WTC11 (cell line): ENCODE data around the gene PAPPA2. TPM values are rescaled to one million over a fixed set of nuclear protein-coding genes. Genes with fewer than 3 reads are reported as not detected.

ENCODE experiments used
- ATAC-seq: fragments of 200-7000 bp; cut with Tn5 transposase; 2 replicates; pipeline ENCODE4 v1.10.0; 2021; ENCODE audit warnings: mild to moderate bottlenecking, moderate library complexity
- CTCF ChIA-PET: fragments of 300-600 bp; sonication (Branson Sonifier 250); formaldehyde crosslinking; loops from one replicate; lab custom pipeline; 2021; ENCODE audit warnings: antibody characterized with exemption; lab: Charles Lee
- POLR2A ChIA-PET: fragments of 350-600 bp; sonication (Branson Sonifier 250); formaldehyde crosslinking; loops from one replicate; lab custom pipeline; 2021; ENCODE audit warnings: antibody characterized with exemption; lab: Charles Lee
- DNase-seq: peaks from one replicate; pipeline ENCODE4 v3.0.0; 2021; ENCODE audit warnings: low spot score
- H3K27ac Mint-ChIP-seq: 2 replicates; pipeline ENCODE4 v1.8.0; 2021; ENCODE audit warnings: mixed read lengths
- H3K27me3 Mint-ChIP-seq: 2 replicates; pipeline ENCODE4 v1.8.0; 2021; ENCODE audit warnings: low read depth, mild to moderate bottlenecking, moderate library complexity, mixed read lengths
- H3K36me3 Mint-ChIP-seq: 2 replicates; pipeline ENCODE4 v1.8.0; 2021; ENCODE audit warnings: mixed read lengths
- H3K4me1 Mint-ChIP-seq: 2 replicates; pipeline ENCODE4 v1.8.0; 2022; ENCODE audit warnings: mixed read lengths
- H3K4me3 Mint-ChIP-seq: 2 replicates; pipeline ENCODE4 v1.8.0; 2021; ENCODE audit warnings: mild to moderate bottlenecking, moderate library complexity, mixed read lengths
- H3K9me3 Mint-ChIP-seq: 2 replicates; pipeline ENCODE4 v1.8.0; 2021; ENCODE audit warnings: mixed read lengths
- CBFB ChIP-seq: sonication (generic); formaldehyde crosslinking; IDR thresholded peaks from 2 replicates; pipeline ENCODE4 v1.8.1; 2022; ENCODE audit warnings: mild to moderate bottlenecking, low read depth, missing genetic modification reagents
- EMX1 ChIP-seq: fragments of 250-450 bp; sonication (Bioruptor Pico); IDR thresholded peaks from 2 replicates; pipeline ENCODE4 v1.8.0; 2021; ENCODE audit warnings: mild to moderate bottlenecking
- FOXJ3 ChIP-seq: sonication (generic); formaldehyde crosslinking; IDR thresholded peaks from 2 replicates; pipeline ENCODE4 v1.9.0; 2021; ENCODE audit warnings: missing genetic modification reagents, mild to moderate bottlenecking, borderline replicate concordance
- JAZF1 ChIP-seq: fragments of 250-450 bp; sonication (Bioruptor Pico); IDR thresholded peaks from 2 replicates; pipeline ENCODE4 v1.9.0; 2021; ENCODE audit warnings: moderate library complexity, mild to moderate bottlenecking, inconsistent platforms
- KAT7 ChIP-seq: sonication (generic); formaldehyde crosslinking; IDR thresholded peaks from 2 replicates; pipeline ENCODE4 v1.8.1; 2023; ENCODE audit warnings: missing genetic modification reagents, mild to moderate bottlenecking, borderline replicate concordance
- MXD4 ChIP-seq: fragments of 250-450 bp; sonication (Bioruptor Pico); IDR thresholded peaks from 2 replicates; pipeline ENCODE4 v1.8.0; 2021; ENCODE audit warnings: mild to moderate bottlenecking, moderate library complexity, borderline replicate concordance
- NFE2L1 ChIP-seq: sonication (generic); formaldehyde crosslinking; IDR thresholded peaks from 2 replicates; pipeline ENCODE4 v1.8.1; 2023; ENCODE audit warnings: missing genetic modification reagents
- NFYB ChIP-seq: sonication (generic); formaldehyde crosslinking; conservative IDR thresholded peaks from 2 replicates; pipeline ENCODE4 v1.8.0; 2022; ENCODE audit warnings: low read depth, missing genetic modification reagents
- RORB ChIP-seq: fragments of 250-450 bp; sonication (Bioruptor Pico); IDR thresholded peaks from 2 replicates; pipeline ENCODE4 v1.9.0; 2021; ENCODE audit warnings: mild to moderate bottlenecking
- SMAD3 ChIP-seq: sonication (generic); formaldehyde crosslinking; IDR thresholded peaks from 2 replicates; pipeline ENCODE4 v1.8.0; 2022; ENCODE audit warnings: missing genetic modification reagents, mild to moderate bottlenecking, borderline replicate concordance
- ZNF138 ChIP-seq: sonication (generic); formaldehyde crosslinking; conservative IDR thresholded peaks from 2 replicates; pipeline ENCODE4 v1.8.1; 2022; ENCODE audit warnings: mild to moderate bottlenecking, moderate library complexity, missing genetic modification reagents
- ZNF263 ChIP-seq: sonication (generic); formaldehyde crosslinking; IDR thresholded peaks from 2 replicates; pipeline ENCODE4 v1.8.1; 2022; ENCODE audit warnings: low read depth, mild to moderate bottlenecking, moderate library complexity, missing genetic modification reagents
- ZNF317 ChIP-seq: sonication (generic); formaldehyde crosslinking; IDR thresholded peaks from 2 replicates; pipeline ENCODE4 v1.8.1; 2023; ENCODE audit warnings: low read depth, mild to moderate bottlenecking, moderate library complexity, missing genetic modification reagents, borderline replicate concordance
- ZNF416 ChIP-seq: fragments of 250-450 bp; sonication (Bioruptor Pico); IDR thresholded peaks from 2 replicates; pipeline ENCODE4 v1.9.0; 2021; ENCODE audit warnings: mild to moderate bottlenecking, inconsistent platforms
- total RNA-seq: library from RNA; stranded (reverse); gene quantifications from 3 replicates; pipeline ENCODE4 v1.2.3, GENCODE V29; 2021
- TF ChIP-seq, protein P1 (sequence below): sonication (generic); formaldehyde crosslinking; IDR thresholded peaks from 2 replicates; pipeline ENCODE4 v1.8.0; 2022; ENCODE audit warnings: missing genetic modification reagents
- TF ChIP-seq, protein P2 (sequence below): sonication (generic); formaldehyde crosslinking; IDR thresholded peaks from 2 replicates; pipeline ENCODE4 v1.8.0; 2023; ENCODE audit warnings: mild to moderate bottlenecking, missing genetic modification reagents
- TF ChIP-seq, protein P3 (sequence below): sonication (generic); formaldehyde crosslinking; conservative IDR thresholded peaks from 2 replicates; pipeline ENCODE4 v1.8.1; 2023; ENCODE audit warnings: mild to moderate bottlenecking, low read depth, missing genetic modification reagents, moderate library complexity
- TF ChIP-seq, protein P4 (sequence below): sonication (generic); formaldehyde crosslinking; IDR thresholded peaks from 2 replicates; pipeline ENCODE4 v1.8.0; 2023; ENCODE audit warnings: missing genetic modification reagents, mild to moderate bottlenecking, borderline replicate concordance
- TF ChIP-seq, protein P5 (sequence below): fragments of 250-450 bp; sonication (Bioruptor Pico); IDR thresholded peaks from 2 replicates; pipeline ENCODE4 v1.9.0; 2021; ENCODE audit warnings: moderate library complexity, mild to moderate bottlenecking, inconsistent platforms, borderline replicate concordance
- TF ChIP-seq, protein P6 (sequence below): fragments of 250-450 bp; sonication (Bioruptor Pico); IDR thresholded peaks from 2 replicates; pipeline ENCODE4 v1.8.0; 2021; ENCODE audit warnings: mild to moderate bottlenecking

Gene PAPPA2
- total RNA-seq, 1 experiment from 2014 or later, result 0.74 TPM

DNA sequence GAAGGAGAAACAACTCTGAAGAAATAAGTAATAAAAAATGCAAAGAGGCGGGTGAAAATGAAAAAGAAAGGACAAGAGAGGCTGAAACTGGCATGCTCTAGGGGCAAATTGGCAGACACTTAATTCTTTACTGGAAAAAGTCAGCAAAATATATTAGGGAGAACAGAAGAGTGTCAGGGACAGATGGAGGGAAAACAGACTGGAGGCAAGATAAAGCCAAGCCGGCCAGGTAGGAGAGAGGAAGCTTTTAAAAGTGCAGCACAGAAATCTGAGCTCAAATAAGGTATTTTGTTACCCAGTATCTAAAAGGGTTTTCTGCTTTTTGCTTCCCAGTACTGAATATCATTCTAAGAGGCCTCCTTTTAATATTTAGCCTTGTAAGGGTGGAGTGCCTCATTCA is 339.3 kb downstream of the PAPPA2 start:
- Mint-ChIP-seq H3K36me3 (no peaks in the 10 kb centered on the region), H3K4me1 (peaks cover 39% of the 10 kb centered on the region), H3K27me3 (no peaks in the 10 kb centered on the region), H3K27ac (no peak overlapping the region), H3K4me3 (no peak overlapping the region)
- DNase-seq (no peak), ATAC-seq (no peak)
- POLR2A ChIA-PET, result no interaction called here
- CTCF ChIA-PET, result interaction anchor here (1.2 to 1.6 kb wide), 2 partner anchors 9 to 76 kb away, joined by 3 to 4 read pairs; no protein-coding TSS in a partner anchor
- TF ChIP-seq NFYB (CRISPR knock-in tag) (no peak), ZNF263 (CRISPR knock-in tag) (no peak), NFE2L1 (no peak), EMX1 (CRISPR knock-in tag) (no peak), RORB (no peak), JAZF1 (CRISPR knock-in tag) (no peak), CBFB (CRISPR knock-in tag) (no peak), ZNF317 (no peak), ZNF138 (CRISPR knock-in tag) (no peak), KAT7 (CRISPR knock-in tag) (no peak), MXD4 (CRISPR knock-in tag) (no peak), ZNF416 (CRISPR knock-in tag) (no peak), SMAD3 (CRISPR knock-in tag) (no peak), FOXJ3 (CRISPR knock-in tag) (no peak)
- TF ChIP-seq, protein P1, sequence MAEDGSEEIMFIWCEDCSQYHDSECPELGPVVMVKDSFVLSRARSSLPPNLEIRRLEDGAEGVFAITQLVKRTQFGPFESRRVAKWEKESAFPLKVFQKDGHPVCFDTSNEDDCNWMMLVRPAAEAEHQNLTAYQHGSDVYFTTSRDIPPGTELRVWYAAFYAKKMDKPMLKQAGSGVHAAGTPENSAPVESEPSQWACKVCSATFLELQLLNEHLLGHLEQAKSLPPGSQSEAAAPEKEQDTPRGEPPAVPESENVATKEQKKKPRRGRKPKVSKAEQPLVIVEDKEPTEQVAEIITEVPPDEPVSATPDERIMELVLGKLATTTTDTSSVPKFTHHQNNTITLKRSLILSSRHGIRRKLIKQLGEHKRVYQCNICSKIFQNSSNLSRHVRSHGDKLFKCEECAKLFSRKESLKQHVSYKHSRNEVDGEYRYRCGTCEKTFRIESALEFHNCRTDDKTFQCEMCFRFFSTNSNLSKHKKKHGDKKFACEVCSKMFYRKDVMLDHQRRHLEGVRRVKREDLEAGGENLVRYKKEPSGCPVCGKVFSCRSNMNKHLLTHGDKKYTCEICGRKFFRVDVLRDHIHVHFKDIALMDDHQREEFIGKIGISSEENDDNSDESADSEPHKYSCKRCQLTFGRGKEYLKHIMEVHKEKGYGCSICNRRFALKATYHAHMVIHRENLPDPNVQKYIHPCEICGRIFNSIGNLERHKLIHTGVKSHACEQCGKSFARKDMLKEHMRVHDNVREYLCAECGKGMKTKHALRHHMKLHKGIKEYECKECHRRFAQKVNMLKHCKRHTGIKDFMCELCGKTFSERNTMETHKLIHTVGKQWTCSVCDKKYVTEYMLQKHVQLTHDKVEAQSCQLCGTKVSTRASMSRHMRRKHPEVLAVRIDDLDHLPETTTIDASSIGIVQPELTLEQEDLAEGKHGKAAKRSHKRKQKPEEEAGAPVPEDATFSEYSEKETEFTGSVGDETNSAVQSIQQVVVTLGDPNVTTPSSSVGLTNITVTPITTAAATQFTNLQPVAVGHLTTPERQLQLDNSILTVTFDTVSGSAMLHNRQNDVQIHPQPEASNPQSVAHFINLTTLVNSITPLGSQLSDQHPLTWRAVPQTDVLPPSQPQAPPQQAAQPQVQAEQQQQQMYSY, result no peak
- TF ChIP-seq, protein P2, sequence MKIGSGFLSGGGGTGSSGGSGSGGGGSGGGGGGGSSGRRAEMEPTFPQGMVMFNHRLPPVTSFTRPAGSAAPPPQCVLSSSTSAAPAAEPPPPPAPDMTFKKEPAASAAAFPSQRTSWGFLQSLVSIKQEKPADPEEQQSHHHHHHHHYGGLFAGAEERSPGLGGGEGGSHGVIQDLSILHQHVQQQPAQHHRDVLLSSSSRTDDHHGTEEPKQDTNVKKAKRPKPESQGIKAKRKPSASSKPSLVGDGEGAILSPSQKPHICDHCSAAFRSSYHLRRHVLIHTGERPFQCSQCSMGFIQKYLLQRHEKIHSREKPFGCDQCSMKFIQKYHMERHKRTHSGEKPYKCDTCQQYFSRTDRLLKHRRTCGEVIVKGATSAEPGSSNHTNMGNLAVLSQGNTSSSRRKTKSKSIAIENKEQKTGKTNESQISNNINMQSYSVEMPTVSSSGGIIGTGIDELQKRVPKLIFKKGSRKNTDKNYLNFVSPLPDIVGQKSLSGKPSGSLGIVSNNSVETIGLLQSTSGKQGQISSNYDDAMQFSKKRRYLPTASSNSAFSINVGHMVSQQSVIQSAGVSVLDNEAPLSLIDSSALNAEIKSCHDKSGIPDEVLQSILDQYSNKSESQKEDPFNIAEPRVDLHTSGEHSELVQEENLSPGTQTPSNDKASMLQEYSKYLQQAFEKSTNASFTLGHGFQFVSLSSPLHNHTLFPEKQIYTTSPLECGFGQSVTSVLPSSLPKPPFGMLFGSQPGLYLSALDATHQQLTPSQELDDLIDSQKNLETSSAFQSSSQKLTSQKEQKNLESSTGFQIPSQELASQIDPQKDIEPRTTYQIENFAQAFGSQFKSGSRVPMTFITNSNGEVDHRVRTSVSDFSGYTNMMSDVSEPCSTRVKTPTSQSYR (CRISPR knock-in tag), result no peak
- TF ChIP-seq, protein P3, sequence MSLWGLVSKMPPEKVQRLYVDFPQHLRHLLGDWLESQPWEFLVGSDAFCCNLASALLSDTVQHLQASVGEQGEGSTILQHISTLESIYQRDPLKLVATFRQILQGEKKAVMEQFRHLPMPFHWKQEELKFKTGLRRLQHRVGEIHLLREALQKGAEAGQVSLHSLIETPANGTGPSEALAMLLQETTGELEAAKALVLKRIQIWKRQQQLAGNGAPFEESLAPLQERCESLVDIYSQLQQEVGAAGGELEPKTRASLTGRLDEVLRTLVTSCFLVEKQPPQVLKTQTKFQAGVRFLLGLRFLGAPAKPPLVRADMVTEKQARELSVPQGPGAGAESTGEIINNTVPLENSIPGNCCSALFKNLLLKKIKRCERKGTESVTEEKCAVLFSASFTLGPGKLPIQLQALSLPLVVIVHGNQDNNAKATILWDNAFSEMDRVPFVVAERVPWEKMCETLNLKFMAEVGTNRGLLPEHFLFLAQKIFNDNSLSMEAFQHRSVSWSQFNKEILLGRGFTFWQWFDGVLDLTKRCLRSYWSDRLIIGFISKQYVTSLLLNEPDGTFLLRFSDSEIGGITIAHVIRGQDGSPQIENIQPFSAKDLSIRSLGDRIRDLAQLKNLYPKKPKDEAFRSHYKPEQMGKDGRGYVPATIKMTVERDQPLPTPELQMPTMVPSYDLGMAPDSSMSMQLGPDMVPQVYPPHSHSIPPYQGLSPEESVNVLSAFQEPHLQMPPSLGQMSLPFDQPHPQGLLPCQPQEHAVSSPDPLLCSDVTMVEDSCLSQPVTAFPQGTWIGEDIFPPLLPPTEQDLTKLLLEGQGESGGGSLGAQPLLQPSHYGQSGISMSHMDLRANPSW (CRISPR knock-in tag), result no peak
- TF ChIP-seq, protein P4, sequence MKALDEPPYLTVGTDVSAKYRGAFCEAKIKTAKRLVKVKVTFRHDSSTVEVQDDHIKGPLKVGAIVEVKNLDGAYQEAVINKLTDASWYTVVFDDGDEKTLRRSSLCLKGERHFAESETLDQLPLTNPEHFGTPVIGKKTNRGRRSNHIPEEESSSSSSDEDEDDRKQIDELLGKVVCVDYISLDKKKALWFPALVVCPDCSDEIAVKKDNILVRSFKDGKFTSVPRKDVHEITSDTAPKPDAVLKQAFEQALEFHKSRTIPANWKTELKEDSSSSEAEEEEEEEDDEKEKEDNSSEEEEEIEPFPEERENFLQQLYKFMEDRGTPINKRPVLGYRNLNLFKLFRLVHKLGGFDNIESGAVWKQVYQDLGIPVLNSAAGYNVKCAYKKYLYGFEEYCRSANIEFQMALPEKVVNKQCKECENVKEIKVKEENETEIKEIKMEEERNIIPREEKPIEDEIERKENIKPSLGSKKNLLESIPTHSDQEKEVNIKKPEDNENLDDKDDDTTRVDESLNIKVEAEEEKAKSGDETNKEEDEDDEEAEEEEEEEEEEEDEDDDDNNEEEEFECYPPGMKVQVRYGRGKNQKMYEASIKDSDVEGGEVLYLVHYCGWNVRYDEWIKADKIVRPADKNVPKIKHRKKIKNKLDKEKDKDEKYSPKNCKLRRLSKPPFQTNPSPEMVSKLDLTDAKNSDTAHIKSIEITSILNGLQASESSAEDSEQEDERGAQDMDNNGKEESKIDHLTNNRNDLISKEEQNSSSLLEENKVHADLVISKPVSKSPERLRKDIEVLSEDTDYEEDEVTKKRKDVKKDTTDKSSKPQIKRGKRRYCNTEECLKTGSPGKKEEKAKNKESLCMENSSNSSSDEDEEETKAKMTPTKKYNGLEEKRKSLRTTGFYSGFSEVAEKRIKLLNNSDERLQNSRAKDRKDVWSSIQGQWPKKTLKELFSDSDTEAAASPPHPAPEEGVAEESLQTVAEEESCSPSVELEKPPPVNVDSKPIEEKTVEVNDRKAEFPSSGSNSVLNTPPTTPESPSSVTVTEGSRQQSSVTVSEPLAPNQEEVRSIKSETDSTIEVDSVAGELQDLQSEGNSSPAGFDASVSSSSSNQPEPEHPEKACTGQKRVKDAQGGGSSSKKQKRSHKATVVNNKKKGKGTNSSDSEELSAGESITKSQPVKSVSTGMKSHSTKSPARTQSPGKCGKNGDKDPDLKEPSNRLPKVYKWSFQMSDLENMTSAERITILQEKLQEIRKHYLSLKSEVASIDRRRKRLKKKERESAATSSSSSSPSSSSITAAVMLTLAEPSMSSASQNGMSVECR (CRISPR knock-in tag), result no peak
- TF ChIP-seq, protein P5, sequence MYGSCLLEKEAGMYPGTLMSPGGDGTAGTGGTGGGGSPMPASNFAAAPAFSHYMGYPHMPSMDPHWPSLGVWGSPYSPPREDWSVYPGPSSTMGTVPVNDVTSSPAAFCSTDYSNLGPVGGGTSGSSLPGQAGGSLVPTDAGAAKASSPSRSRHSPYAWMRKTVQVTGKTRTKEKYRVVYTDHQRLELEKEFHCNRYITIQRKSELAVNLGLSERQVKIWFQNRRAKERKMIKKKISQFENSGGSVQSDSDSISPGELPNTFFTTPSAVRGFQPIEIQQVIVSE (CRISPR knock-in tag), result no peak
- TF ChIP-seq, protein P6, sequence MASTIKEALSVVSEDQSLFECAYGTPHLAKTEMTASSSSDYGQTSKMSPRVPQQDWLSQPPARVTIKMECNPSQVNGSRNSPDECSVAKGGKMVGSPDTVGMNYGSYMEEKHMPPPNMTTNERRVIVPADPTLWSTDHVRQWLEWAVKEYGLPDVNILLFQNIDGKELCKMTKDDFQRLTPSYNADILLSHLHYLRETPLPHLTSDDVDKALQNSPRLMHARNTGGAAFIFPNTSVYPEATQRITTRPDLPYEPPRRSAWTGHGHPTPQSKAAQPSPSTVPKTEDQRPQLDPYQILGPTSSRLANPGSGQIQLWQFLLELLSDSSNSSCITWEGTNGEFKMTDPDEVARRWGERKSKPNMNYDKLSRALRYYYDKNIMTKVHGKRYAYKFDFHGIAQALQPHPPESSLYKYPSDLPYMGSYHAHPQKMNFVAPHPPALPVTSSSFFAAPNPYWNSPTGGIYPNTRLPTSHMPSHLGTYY (CRISPR knock-in tag), result no peak
- TF ChIP-seq, all 79 proteins: peak for 0
- no peaks in the 10 kb centered on the region for H3K9me3 Mint-ChIP-seq
